Esophagus muscularis mucosa (tissue), 4 donors: ENCODE results near the gene PHLDA2. TPM values are rescaled to one million over a fixed set of nuclear protein-coding genes. Genes with fewer than 3 reads are reported as not detected.

Experiments
- DNase-seq: peaks from one replicate; pipeline ENCODE4 v3.0.0-alpha.2; 2017; ENCODE audit errors: extremely low spot score
- H3K27ac ChIP-seq, 4 donors: fragments of 200-600 bp; sonication (generic); replicated peaks in 1 of 4; 1 replicate in 3 of 4; 2 replicates in 1 of 4; pipeline ENCODE4 v1.5.1; 2016 to 2019; ENCODE audit warnings: mild to moderate bottlenecking in 1 of 4
- H3K27me3 ChIP-seq, 4 donors: fragments of 200-600 bp; sonication (generic); one replicate each; pipeline versions ENCODE4 v1.5.1 to v1.6.0; 2016 to 2019
- H3K36me3 ChIP-seq, 4 donors: fragments of 200-600 bp; sonication (generic); one replicate each; pipeline ENCODE4 v1.5.1; 2016 to 2019
- H3K4me1 ChIP-seq, 4 donors: fragments of 200-600 bp; sonication (generic); one replicate each; pipeline ENCODE4 v1.5.1; 2016 to 2019
- H3K4me3 ChIP-seq, 4 donors: fragments of 200-600 bp; sonication (generic); 1 replicate in 2 of 4; 2 replicates in 2 of 4; pipeline ENCODE4 v1.5.1; 2016 to 2019; ENCODE audit warnings: mild to moderate bottlenecking in 4 of 4, moderate library complexity in 1 of 4
- H3K9me3 ChIP-seq, 4 donors: fragments of 200-600 bp; sonication (generic); 1 replicate in 3 of 4; 2 replicates in 1 of 4; pipeline ENCODE4 v1.5.1; 2016 to 2019
- EP300 ChIP-seq: sonication (generic); formaldehyde crosslinking; IDR thresholded peaks from one replicate; pipeline ENCODE4 v1.6.1; 2017; ENCODE audit warnings: antibody characterized with exemption
- POLR2A ChIP-seq: fragments of 450-650 bp; IDR thresholded peaks from one replicate; pipeline ENCODE4 v1.6.1; 2017; ENCODE audit warnings: antibody characterized with exemption, moderate library complexity, mild to moderate bottlenecking, low read depth
- POLR2AphosphoS5 ChIP-seq, 2 donors: sonication (generic); formaldehyde crosslinking; IDR thresholded peaks; one replicate each; pipeline ENCODE4 v1.6.1; 2017; ENCODE audit warnings: antibody characterized with exemption in 2 of 2
- WGBS: methylation state at CpG from one replicate; pipeline ENCODE4 v1.1.5; 2018; 5-methylcytosine and 5-hydroxymethylcytosine counted together
- intact Hi-C: fragments of 100-400 bp; cut with DNase I; formaldehyde crosslinking; loops from one replicate; pipeline ENCODE4 v1.15.1; 2023
- total RNA-seq, 4 donors: library from RNA; depleted of rRNA; stranded (reverse); fragments of >200 nt; gene quantifications; one replicate each; pipeline versions ENCODE4 v1.1.0 to v1.2.1, GENCODE V29; 2016
- TF ChIP-seq, protein P1 (sequence below), 3 experiments: fragments of 200-600 bp in 2 of 3; fragments of 450-650 bp in 1 of 3; sonication (generic) in 2 of 3; IDR thresholded peaks; one replicate each; pipeline ENCODE4 v1.5.1; 2017 to 2019; ENCODE audit warnings: antibody characterized with exemption in 3 of 3, mild to moderate bottlenecking in 2 of 3, moderate library complexity in 1 of 3

The PHLDA2 gene
- total RNA-seq, 4 donors from 2014 or later: 0.83 to 2.3 (median 1.3) TPM

GRCh38 chr11:2974272-2974671 lies 45.1 kb upstream of the PHLDA2 start:
- DNase-seq: no peak
- Histone ChIP-seq H3K4me1 (peaks cover 0 to 6% (median 4%) of the 10 kb centered on the region in 4 donors), H3K27ac (no peak overlapping the region), H3K27me3 (no peaks in the 10 kb centered on the region), H3K9me3 (no peaks in the 10 kb centered on the region), H3K36me3 (peaks cover 81 to 100% (median 93%) of the 10 kb centered on the region in 4 donors), H3K4me3 (no peak overlapping the region)
- intact Hi-C loops: no loop called here
- no peak for TF ChIP-seq EP300
- TF ChIP-seq POLR2A: no peak
- 93% methylated on average over 3 of the region's 3 CpGs for WGBS

GRCh38 chr11:2968341-2968900 lies 39.2 kb upstream of the PHLDA2 start:
- TF ChIP-seq, protein P1, sequence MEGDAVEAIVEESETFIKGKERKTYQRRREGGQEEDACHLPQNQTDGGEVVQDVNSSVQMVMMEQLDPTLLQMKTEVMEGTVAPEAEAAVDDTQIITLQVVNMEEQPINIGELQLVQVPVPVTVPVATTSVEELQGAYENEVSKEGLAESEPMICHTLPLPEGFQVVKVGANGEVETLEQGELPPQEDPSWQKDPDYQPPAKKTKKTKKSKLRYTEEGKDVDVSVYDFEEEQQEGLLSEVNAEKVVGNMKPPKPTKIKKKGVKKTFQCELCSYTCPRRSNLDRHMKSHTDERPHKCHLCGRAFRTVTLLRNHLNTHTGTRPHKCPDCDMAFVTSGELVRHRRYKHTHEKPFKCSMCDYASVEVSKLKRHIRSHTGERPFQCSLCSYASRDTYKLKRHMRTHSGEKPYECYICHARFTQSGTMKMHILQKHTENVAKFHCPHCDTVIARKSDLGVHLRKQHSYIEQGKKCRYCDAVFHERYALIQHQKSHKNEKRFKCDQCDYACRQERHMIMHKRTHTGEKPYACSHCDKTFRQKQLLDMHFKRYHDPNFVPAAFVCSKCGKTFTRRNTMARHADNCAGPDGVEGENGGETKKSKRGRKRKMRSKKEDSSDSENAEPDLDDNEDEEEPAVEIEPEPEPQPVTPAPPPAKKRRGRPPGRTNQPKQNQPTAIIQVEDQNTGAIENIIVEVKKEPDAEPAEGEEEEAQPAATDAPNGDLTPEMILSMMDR (IDR thresholded peaks at IDR 0.05): no peak
- TF ChIP-seq POLR2A (no peak), EP300 (no peak), POLR2AphosphoS5 (IDR thresholded peaks at IDR 0.05) (no peak)
- H3K4me3 ChIP-seq: no peak overlapping the region
- H3K4me1 ChIP-seq: no peaks in the 10 kb centered on the region
- H3K27ac ChIP-seq: no peak overlapping the region
- H3K27me3 ChIP-seq: no peaks in the 10 kb centered on the region
- H3K9me3 ChIP-seq: no peaks in the 10 kb centered on the region
- intact Hi-C loops: no loop called here
- 79% methylated on average over 6 of the region's 6 CpGs for WGBS
- peaks cover 83 to 100% (median 94%) of the 10 kb centered on the region in 4 donors for H3K36me3 ChIP-seq
- DNase-seq: no peak

- intact Hi-C loops: no loop called here
- no peaks in the 10 kb centered on the region for H3K27me3 ChIP-seq
- TF ChIP-seq, protein P1 (IDR thresholded peaks at IDR 0.05): no peak
- TF ChIP-seq POLR2AphosphoS5 (IDR thresholded peaks at IDR 0.05): no peak
- TF ChIP-seq EP300: no peak
- no peak overlapping the region for H3K4me3 ChIP-seq
- H3K4me1 ChIP-seq: peaks cover 0 to 8% (median 0%) of the 10 kb centered on the region in 4 donors
- DNase-seq: no peak
- no peak overlapping the region for H3K27ac ChIP-seq
- 81% methylated on average over 3 of the region's 4 CpGs for WGBS
- peaks cover 65 to 100% (median 91%) of the 10 kb centered on the region in 4 donors for H3K36me3 ChIP-seq
- no peaks in the 10 kb centered on the region for H3K9me3 ChIP-seq
Observed at GRCh38 chr11:2964782-2965181, 35.6 kb upstream of the PHLDA2 start.

- TF ChIP-seq POLR2A: no peak
- Histone ChIP-seq H3K27me3 (no peaks in the 10 kb centered on the region), H3K36me3 (peaks cover 63 to 100% (median 91%) of the 10 kb centered on the region in 4 donors), H3K9me3 (no peaks in the 10 kb centered on the region), H3K4me1 (peaks cover 0 to 13% (median 0%) of the 10 kb centered on the region in 4 donors), H3K4me3 (no peak overlapping the region), H3K27ac (no peak overlapping the region)
- intact Hi-C loops: no loop called here
- WGBS: 99% methylated on average over 6 of the region's 6 CpGs
- no peak for DNase-seq
Observed at GRCh38 chr11:2963761-2964160, 34.5 kb upstream of the PHLDA2 start.

DNA sequence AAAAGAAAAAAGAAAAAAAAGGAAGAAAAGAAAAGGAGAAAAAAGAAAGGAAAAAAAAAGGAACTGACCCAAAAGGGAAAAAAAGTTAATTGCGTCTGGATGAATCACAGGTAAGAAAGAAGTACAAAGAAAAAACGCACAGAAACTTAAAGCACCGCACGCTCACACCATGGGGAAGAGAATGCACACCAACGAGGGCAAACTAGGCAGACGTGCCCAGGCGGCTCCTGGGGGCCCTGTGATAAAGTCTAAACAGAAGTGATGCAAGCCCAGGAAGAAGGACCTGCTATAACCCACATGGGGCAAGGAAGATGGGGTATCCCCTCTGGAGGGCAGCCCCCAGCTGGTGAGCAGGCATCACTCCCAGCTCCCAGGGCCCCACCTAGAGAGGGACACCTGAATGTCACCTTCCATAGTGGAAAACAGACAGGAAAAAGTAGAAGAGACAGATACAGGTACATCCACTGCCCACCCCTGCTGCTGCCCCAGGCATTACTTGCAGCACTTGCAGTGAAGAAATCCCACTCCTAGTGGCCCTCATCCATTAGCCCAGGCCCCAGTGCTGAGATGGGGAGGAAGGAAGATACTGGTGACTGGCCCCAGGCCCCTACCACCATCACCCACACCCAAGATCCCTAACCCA lies 34.0 kb upstream of the PHLDA2 start:
- Histone ChIP-seq H3K36me3 (peaks cover 61 to 100% (median 91%) of the 10 kb centered on the region in 4 donors), H3K27ac (no peak overlapping the region), H3K9me3 (no peaks in the 10 kb centered on the region), H3K4me1 (peaks cover 0 to 13% (median 0%) of the 10 kb centered on the region in 4 donors), H3K4me3 (no peak overlapping the region), H3K27me3 (no peaks in the 10 kb centered on the region)
- DNase-seq: no peak
- TF ChIP-seq, protein P1 (IDR thresholded peaks at IDR 0.05): no peak
- TF ChIP-seq POLR2A (no peak), POLR2AphosphoS5 (IDR thresholded peaks at IDR 0.05) (no peak), EP300 (no peak)
- 80% methylated on average over 7 of the region's 7 CpGs for WGBS
- intact Hi-C loops: no loop called here
